ENCODE results near the gene OST4.

The OST4 gene

GRCh38 chr2:27057184-27057583, 14.3 kb downstream of the OST4 start:
- Mint-ChIP-seq H3K4me3 (no peak overlapping the region), H3K27ac (no peak overlapping the region), H3K9me3 (ENCODE audit: low read depth) (no peaks in the 10 kb centered on the region), H3K36me3 (no peaks in the 10 kb centered on the region), H3K4me1 (ENCODE audit: low read depth) (peaks cover 4% of the 10 kb centered on the region), H3K27me3 (no peaks in the 10 kb centered on the region)

DNA sequence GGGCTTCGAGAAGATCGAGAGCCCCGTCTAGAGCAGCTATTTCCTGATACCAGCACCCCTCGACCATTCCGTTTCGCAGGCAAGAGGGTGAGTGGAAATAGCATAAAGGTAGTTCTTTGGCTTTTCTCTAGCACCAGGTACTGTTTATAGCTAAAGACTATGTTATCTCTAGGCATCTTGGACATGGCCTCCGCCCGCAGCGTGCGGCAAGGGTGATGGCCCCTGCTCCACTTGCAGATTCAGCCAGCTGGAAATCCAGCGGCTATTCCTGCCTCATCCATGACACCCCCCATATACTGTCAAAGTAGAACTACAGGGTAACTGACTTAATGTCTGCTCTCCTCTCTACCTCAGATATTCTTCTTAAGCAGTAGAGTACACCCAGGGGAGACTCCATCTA, 16.7 kb downstream of the OST4 start:
- Mint-ChIP-seq H3K4me3 (no peak overlapping the region), H3K27me3 (no peaks in the 10 kb centered on the region), H3K27ac (no peak overlapping the region), H3K9me3 (ENCODE audit: low read depth) (no peaks in the 10 kb centered on the region), H3K36me3 (no peaks in the 10 kb centered on the region), H3K4me1 (ENCODE audit: low read depth) (peaks cover 13% of the 10 kb centered on the region)

GRCh38 chr2:27053776-27054175, 17.7 kb downstream of the OST4 start:
- Mint-ChIP-seq H3K4me3 (peak overlapping the region; percentile 12), H3K9me3 (ENCODE audit: low read depth) (no peaks in the 10 kb centered on the region), H3K36me3 (no peaks in the 10 kb centered on the region), H3K27me3 (no peaks in the 10 kb centered on the region), H3K4me1 (ENCODE audit: low read depth) (peaks cover 16% of the 10 kb centered on the region), H3K27ac (no peak overlapping the region)

DNA sequence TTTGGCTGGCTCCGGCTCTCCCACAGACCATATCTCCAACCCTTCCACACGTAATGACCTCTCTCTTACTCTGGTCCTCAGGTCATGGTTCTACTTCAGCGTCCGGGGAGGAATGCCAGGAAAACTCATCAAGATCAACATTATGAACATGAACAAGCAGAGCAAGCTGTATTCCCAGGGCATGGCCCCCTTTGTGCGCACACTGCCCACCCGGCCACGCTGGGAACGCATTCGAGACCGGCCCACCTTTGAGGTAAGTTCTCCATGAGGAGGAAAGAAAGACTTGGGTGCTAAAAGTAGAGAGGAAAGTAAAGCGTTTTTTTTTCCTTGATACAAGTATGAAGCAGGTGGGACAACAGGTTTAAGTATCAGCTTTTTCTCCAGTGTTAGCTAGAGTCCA, 18.1 kb downstream of the OST4 start:
- no peaks in the 10 kb centered on the region for H3K36me3 Mint-ChIP-seq
- peak overlapping the region; percentile 87 for H3K4me3 Mint-ChIP-seq
- no peaks in the 10 kb centered on the region for H3K27me3 Mint-ChIP-seq
- no peak overlapping the region for H3K27ac Mint-ChIP-seq
- H3K9me3 Mint-ChIP-seq (ENCODE audit: low read depth), result no peaks in the 10 kb centered on the region
- peaks cover 16% of the 10 kb centered on the region for H3K4me1 Mint-ChIP-seq (ENCODE audit: low read depth)

GRCh38 chr2:27051902-27052645, 19.4 kb downstream of the OST4 start:
- peaks cover 16% of the 10 kb centered on the region for H3K4me1 Mint-ChIP-seq (ENCODE audit: low read depth)
- no peaks in the 10 kb centered on the region for H3K9me3 Mint-ChIP-seq (ENCODE audit: low read depth)
- peak overlapping the region; percentile 87 for H3K4me3 Mint-ChIP-seq
- H3K36me3 Mint-ChIP-seq, result no peaks in the 10 kb centered on the region
- H3K27ac Mint-ChIP-seq, result peak overlapping the region; percentile 74
- H3K27me3 Mint-ChIP-seq, result no peaks in the 10 kb centered on the region

DNA sequence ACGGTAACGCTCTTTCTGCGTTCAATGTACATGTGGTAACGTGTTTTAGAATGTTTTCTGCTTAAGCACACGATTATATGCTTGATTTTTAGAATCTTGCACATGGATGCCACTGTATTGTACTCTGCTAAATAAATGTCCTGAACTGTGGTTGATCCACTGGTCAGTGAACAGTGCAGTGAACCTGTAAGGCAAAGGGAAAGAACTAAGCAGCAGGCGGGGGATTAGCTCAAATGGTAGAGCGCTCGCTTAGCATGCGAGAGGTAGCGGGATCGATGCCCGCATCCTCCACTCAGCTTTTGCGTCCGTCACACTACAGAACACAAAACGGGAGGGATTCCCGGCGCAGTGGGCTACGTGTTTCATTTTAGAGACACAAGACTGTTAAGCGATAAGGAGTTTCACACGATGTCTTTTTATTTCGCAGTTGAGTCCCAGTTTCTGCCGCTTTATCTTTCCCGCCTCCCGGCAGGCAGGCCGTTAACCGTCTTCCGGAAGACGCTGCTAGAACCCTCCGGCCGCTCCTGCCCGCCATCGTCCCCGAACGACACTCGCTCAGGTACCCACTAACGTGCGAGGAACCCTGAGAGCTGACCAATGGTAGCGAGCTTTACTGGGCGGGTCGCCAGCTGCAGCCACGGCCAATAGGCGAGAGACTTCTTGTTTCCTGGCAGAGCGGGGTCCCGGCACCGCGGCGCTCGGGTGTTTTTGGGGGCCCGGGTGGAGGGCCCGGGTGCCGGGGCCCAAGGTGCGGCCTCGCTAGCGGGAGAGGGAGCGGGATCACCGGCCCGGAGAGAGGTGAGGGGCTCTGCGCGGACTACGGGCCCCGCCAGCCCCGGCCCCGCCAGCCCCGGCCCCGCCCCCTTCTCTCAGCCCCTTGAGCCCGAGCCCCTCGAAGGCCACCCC, 20.2 kb downstream of the OST4 start, which contains the start of gene AGBL5:
TSS of gene AGBL5 (plus strand) at position 673 of the 906 bp plus-strand sequence. CDS start 1,291 bp downstream, outside the sequence.
- H3K27me3 Mint-ChIP-seq, result no peaks in the 10 kb centered on the region
- H3K4me1 Mint-ChIP-seq (ENCODE audit: low read depth), result peaks cover 16% of the 10 kb centered on the region
- H3K36me3 Mint-ChIP-seq, result no peaks in the 10 kb centered on the region
- no peaks in the 10 kb centered on the region for H3K9me3 Mint-ChIP-seq (ENCODE audit: low read depth)
- H3K27ac Mint-ChIP-seq, result peak within 1 kb of the TSS; percentile 99
- H3K4me3 Mint-ChIP-seq, result peak within 1 kb of the TSS; percentile 95

GRCh38 chr2:27050281-27050995, 21.0 kb downstream of the OST4 start:
- Mint-ChIP-seq H3K9me3 (ENCODE audit: low read depth) (no peaks in the 10 kb centered on the region), H3K27me3 (no peaks in the 10 kb centered on the region), H3K36me3 (no peaks in the 10 kb centered on the region), H3K4me1 (ENCODE audit: low read depth) (peaks cover 16% of the 10 kb centered on the region), H3K27ac (peak overlapping the region; percentile 99), H3K4me3 (peak overlapping the region; percentile 95)

- peak overlapping the region; percentile 99 for H3K27ac Mint-ChIP-seq
- H3K36me3 Mint-ChIP-seq, result no peaks in the 10 kb centered on the region
- H3K4me1 Mint-ChIP-seq (ENCODE audit: low read depth), result peaks cover 16% of the 10 kb centered on the region
- peak overlapping the region; percentile 95 for H3K4me3 Mint-ChIP-seq
- no peaks in the 10 kb centered on the region for H3K9me3 Mint-ChIP-seq (ENCODE audit: low read depth)
- no peaks in the 10 kb centered on the region for H3K27me3 Mint-ChIP-seq
Measured at GRCh38 chr2:27049422-27050280, 21.8 kb downstream of the OST4 start.

- Mint-ChIP-seq H3K4me1 (ENCODE audit: low read depth) (no peaks in the 10 kb centered on the region), H3K9me3 (ENCODE audit: low read depth) (no peaks in the 10 kb centered on the region), H3K27ac (no peak overlapping the region), H3K36me3 (no peaks in the 10 kb centered on the region), H3K27me3 (no peaks in the 10 kb centered on the region), H3K4me3 (no peak overlapping the region)
Measured at GRCh38 chr2:27042985-27043634, 28.3 kb downstream of the OST4 start.

- Mint-ChIP-seq H3K9me3 (ENCODE audit: low read depth) (no peaks in the 10 kb centered on the region), H3K4me1 (ENCODE audit: low read depth) (no peaks in the 10 kb centered on the region), H3K4me3 (no peak overlapping the region), H3K27me3 (no peaks in the 10 kb centered on the region), H3K36me3 (no peaks in the 10 kb centered on the region), H3K27ac (peak overlapping the region; percentile 47)
Measured at GRCh38 chr2:27042159-27042661, 29.2 kb downstream of the OST4 start.

DNA sequence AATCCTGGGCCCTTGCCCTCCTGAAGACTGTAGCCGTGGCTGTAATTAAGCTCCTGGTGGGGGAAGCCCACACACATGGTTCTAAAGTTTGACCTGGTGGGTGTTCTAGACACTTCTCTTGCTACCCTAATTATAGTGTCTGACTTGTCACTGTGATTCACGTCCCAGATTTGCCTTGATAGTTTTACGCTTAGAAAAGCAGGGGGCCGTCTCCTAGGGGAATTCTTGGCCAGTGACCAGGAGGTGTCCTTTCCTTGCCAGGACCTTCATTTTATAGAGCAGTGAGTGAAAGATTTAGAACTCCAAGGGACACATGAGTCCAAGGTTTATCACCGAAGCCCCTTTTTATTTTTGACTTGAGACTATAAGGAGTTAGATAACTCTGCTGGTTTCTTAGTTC, 29.7 kb downstream of the OST4 start:
- H3K9me3 Mint-ChIP-seq (ENCODE audit: low read depth), result no peaks in the 10 kb centered on the region
- H3K4me1 Mint-ChIP-seq (ENCODE audit: low read depth), result no peaks in the 10 kb centered on the region
- no peak overlapping the region for H3K27ac Mint-ChIP-seq
- no peaks in the 10 kb centered on the region for H3K27me3 Mint-ChIP-seq
- no peaks in the 10 kb centered on the region for H3K36me3 Mint-ChIP-seq
- no peak overlapping the region for H3K4me3 Mint-ChIP-seq

DNA sequence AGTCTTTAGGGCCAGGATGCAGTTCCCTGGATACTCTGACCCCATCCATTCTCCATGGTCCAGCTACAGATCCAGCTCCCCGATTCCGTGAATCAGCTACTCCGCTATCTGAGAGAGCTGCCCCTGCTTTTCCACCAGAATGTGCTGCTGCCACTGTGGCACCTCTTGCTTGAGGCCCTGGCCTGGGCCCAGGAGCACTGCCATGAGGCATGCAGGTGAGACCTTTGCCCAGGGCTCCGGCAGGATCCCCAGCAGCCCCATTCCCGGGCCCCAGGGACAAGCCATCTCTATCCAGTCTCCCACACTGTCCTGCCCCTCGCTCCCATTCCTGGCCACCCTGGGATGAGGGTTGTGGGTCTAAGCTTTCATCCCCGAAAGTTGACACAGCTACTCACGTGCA, 31.2 kb downstream of the OST4 start:
- Mint-ChIP-seq H3K9me3 (ENCODE audit: low read depth) (no peaks in the 10 kb centered on the region), H3K27ac (no peak overlapping the region), H3K36me3 (no peaks in the 10 kb centered on the region), H3K27me3 (no peaks in the 10 kb centered on the region), H3K4me3 (no peak overlapping the region), H3K4me1 (ENCODE audit: low read depth) (no peaks in the 10 kb centered on the region)

DNA sequence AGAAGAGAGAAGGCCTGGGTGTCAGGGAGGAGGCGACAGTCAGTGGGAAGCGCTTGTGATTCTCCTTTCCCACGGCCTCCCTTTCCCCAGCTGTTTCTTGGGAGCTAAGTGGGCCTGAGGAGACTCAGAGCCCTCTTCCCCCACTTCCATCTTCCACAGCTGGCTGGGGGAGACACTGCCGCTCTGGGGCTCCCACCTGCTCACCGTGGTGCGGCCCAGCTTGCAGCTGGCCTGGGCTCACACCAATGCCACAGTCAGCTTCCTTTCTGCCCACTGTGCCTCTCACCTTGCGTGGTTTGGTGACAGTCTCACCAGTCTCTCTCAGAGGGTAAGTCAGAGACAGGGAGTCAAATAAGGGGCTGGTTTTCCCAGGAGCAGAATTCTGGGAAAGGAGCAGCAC, 31.6 kb downstream of the OST4 start:
- H3K4me1 Mint-ChIP-seq (ENCODE audit: low read depth), result peaks cover 2% of the 10 kb centered on the region
- H3K4me3 Mint-ChIP-seq, result no peak overlapping the region
- no peak overlapping the region for H3K27ac Mint-ChIP-seq
- H3K36me3 Mint-ChIP-seq, result no peaks in the 10 kb centered on the region
- H3K9me3 Mint-ChIP-seq (ENCODE audit: low read depth), result no peaks in the 10 kb centered on the region
- no peaks in the 10 kb centered on the region for H3K27me3 Mint-ChIP-seq

DNA sequence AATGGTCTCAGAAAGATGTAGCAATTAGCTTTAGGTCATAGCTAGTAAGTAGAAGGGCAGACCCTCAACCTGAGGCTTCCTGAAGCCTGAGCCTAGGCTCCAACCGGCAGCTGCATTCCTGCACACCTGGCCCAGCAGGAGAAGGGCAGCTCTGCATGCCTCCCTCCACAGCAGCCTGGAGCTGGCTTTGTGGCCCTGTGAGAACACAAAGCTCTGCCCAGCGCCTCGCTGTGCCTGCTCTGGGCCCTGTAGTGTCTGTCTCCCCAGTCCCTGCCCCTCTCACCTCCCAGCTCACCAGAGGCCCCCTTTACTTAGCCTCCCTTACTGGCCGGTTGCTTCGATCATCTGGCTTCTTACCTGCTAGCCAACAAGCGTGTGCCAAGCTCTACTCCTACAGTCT, 32.0 kb downstream of the OST4 start:
- Mint-ChIP-seq H3K36me3 (no peaks in the 10 kb centered on the region), H3K27ac (no peak overlapping the region)

More for the DNA sequence above, 32.0 kb downstream of the OST4 start:
- Mint-ChIP-seq H3K4me3 (no peak overlapping the region), H3K9me3 (ENCODE audit: low read depth) (no peaks in the 10 kb centered on the region), H3K27me3 (no peaks in the 10 kb centered on the region), H3K4me1 (ENCODE audit: low read depth) (peaks cover 4% of the 10 kb centered on the region)
